Measurements from ENCODE around the gene CEP104. TPM values are rescaled to one million over a fixed set of nuclear protein-coding genes. Genes with fewer than 3 reads are reported as not detected.

The CEP104 gene
- total RNA-seq, 2 experiments from 2014 or later, result 36.6 to 41.6 TPM

- CTCF ChIA-PET, result no interaction called here
- POLR2A ChIA-PET, result no interaction called here
These were observed 19.3 kb downstream of the CEP104 start for GRCh38 chr1:3837685-3838084.

GRCh38 chr1:3837200-3837599, 19.8 kb downstream of the CEP104 start:
- POLR2A ChIA-PET, result no interaction called here

GRCh38 chr1:3836421-3836820, 20.6 kb downstream of the CEP104 start:
- ChIA-PET POLR2A (interaction anchor here (0.7 kb wide), 1 partner anchor 40 kb away, joined by 7 read pairs; the partner anchor contains the start of gene LRRC47), CTCF (no interaction called here)

More at GRCh38 chr1:3837200-3837599, 19.8 kb downstream of the CEP104 start:
- CTCF ChIA-PET, result no interaction called here

GRCh38 chr1:3834701-3835100, 22.3 kb downstream of the CEP104 start:
- CTCF ChIA-PET, result no interaction called here
- POLR2A ChIA-PET, result no interaction called here

- ChIA-PET POLR2A (no interaction called here), CTCF (no interaction called here)
These were observed 25.3 kb downstream of the CEP104 start for GRCh38 chr1:3831689-3832088.

- ChIA-PET CTCF (no interaction called here), POLR2A (no interaction called here)
These were observed 28.6 kb downstream of the CEP104 start for GRCh38 chr1:3828391-3828790.

GRCh38 chr1:3827813-3828307, 29.2 kb downstream of the CEP104 start:
- ChIA-PET CTCF (no interaction called here), POLR2A (no interaction called here)

- CTCF ChIA-PET, result no interaction called here
These were observed 31.7 kb downstream of the CEP104 start for GRCh38 chr1:3825356-3825755.

GRCh38 chr1:3824650-3825049, 32.4 kb downstream of the CEP104 start:
- CTCF ChIA-PET, result no interaction called here

More at GRCh38 chr1:3825356-3825755, 31.7 kb downstream of the CEP104 start:
- POLR2A ChIA-PET, result no interaction called here

GRCh38 chr1:3822421-3822820, 34.6 kb downstream of the CEP104 start:
- ChIA-PET CTCF (no interaction called here), POLR2A (no interaction called here)

More at GRCh38 chr1:3824650-3825049, 32.4 kb downstream of the CEP104 start:
- POLR2A ChIA-PET, result no interaction called here

- CTCF ChIA-PET, result no interaction called here
- POLR2A ChIA-PET, result no interaction called here
These were observed 35.1 kb downstream of the CEP104 start for GRCh38 chr1:3821908-3822307.

- ChIA-PET POLR2A (no interaction called here), CTCF (no interaction called here)
These were observed 35.6 kb downstream of the CEP104 start for GRCh38 chr1:3821447-3821846.

GRCh38 chr1:3821004-3821403, 36.0 kb downstream of the CEP104 start:
- ChIA-PET POLR2A (no interaction called here), CTCF (no interaction called here)

- CTCF ChIA-PET, result no interaction called here
- POLR2A ChIA-PET, result no interaction called here
These were observed 36.7 kb downstream of the CEP104 start for GRCh38 chr1:3820316-3820715.

GRCh38 chr1:3819771-3820200, 37.2 kb downstream of the CEP104 start:
- POLR2A ChIA-PET, result no interaction called here
- CTCF ChIA-PET, result no interaction called here

- ChIA-PET POLR2A (no interaction called here), CTCF (interaction anchor here (0.6 kb wide), 1 partner anchor 95 kb away, joined by 4 read pairs; no protein-coding TSS in a partner anchor)
These were observed 39.0 kb downstream of the CEP104 start for GRCh38 chr1:3817821-3818597.

GRCh38 chr1:3817138-3817740, 39.8 kb downstream of the CEP104 start:
- CTCF ChIA-PET, result no interaction called here
- POLR2A ChIA-PET, result no interaction called here

GRCh38 chr1:3816331-3817137, 40.5 kb downstream of the CEP104 start:
- POLR2A ChIA-PET, result no interaction called here
- CTCF ChIA-PET, result no interaction called here

- POLR2A ChIA-PET, result interaction anchor here (0.6 kb wide), 1 partner anchor 62 kb away, joined by 5 read pairs; no protein-coding TSS in a partner anchor
- CTCF ChIA-PET, result no interaction called here
These were observed 42.0 kb downstream of the CEP104 start for GRCh38 chr1:3814771-3815561.

- POLR2A ChIA-PET, result no interaction called here
- CTCF ChIA-PET, result no interaction called here
These were observed 42.9 kb downstream of the CEP104 start for GRCh38 chr1:3814065-3814464.
